SU-DHL-6 (cell line): ENCODE measurements around the gene HMX1.

Source experiments
- EZH2phosphoT487 ChIP-seq: fragments of 200-600 bp; sonication (generic), shearing (Covaris generic); conservative IDR thresholded peaks from 2 replicates; pipeline ENCODE4 v1.6.1; 2018; ENCODE audit warnings: mild to moderate bottlenecking, antibody characterized with exemption, low read length, moderate library complexity, mixed read lengths
- TF ChIP-seq, protein P1 (sequence below): fragments of 200-600 bp; sonication (generic); IDR thresholded peaks from one replicate; pipeline ENCODE4 v1.5.1; 2017; ENCODE audit warnings: antibody characterized with exemption, mild to moderate bottlenecking, low read length, moderate library complexity; ENCODE audit not compliant: insufficient read depth, poor library complexity, severe bottlenecking

DNA sequence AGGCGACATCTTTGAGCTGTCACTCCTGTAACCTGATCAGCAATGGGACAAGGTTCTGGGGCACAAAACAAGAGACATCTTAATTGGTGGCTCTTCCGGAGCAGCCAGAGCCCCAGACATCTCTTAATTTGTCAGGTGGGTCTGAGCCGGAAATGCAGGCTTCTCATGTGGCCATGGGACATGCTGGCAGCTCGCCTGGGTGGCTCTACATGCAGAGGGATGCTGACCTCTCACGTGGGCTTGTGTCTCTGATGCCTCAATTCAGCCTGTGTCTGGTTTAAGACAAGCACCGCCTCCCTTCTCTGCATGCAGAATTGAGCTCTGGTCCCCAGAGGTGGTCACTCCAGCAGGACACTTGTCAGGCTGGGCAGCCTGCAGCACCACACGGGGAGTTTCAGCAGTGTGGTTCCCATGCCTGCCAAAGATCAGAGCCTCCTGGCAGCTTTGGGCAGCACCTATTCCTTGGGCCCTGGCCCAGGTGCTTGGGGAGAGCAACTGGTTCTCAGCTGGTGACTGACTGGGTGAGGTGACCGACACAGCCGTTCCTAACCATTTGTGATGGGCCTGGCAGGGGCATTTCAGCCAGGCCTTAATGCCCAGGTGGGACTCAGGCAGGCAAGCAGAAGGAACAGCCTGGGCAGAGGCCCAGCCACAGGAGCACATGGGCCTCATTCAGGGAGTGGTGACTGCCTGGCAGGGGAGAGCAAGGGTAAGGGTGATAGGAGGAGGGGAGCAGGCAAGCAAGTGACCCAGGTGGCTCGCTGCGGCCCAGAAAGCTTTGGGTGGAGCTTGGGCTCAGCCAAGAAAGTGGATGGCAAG lies 53.4 kb downstream of the HMX1 start:
- TF ChIP-seq, protein P1, sequence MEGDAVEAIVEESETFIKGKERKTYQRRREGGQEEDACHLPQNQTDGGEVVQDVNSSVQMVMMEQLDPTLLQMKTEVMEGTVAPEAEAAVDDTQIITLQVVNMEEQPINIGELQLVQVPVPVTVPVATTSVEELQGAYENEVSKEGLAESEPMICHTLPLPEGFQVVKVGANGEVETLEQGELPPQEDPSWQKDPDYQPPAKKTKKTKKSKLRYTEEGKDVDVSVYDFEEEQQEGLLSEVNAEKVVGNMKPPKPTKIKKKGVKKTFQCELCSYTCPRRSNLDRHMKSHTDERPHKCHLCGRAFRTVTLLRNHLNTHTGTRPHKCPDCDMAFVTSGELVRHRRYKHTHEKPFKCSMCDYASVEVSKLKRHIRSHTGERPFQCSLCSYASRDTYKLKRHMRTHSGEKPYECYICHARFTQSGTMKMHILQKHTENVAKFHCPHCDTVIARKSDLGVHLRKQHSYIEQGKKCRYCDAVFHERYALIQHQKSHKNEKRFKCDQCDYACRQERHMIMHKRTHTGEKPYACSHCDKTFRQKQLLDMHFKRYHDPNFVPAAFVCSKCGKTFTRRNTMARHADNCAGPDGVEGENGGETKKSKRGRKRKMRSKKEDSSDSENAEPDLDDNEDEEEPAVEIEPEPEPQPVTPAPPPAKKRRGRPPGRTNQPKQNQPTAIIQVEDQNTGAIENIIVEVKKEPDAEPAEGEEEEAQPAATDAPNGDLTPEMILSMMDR = no peak
- TF ChIP-seq EZH2phosphoT487 = no peak
